HG02973 (cell line): ENCODE results near the gene ZSWIM4.
A peak's percentile ranks its signal among the peaks of the same experiment; 100 is the strongest.

Experiments
- ATAC-seq: cut with Tn5 transposase; IDR thresholded peaks from one replicate; pipeline ENCODE4 v1.9.1; 2021; ENCODE audit warnings: moderate library complexity; ENCODE audit not compliant: unreplicated experiment

ZSWIM4 gene

GRCh38 chr19:13869281-13869680 is 74.0 kb downstream of the ZSWIM4 start:
- ATAC-seq, result no peak

GRCh38 chr19:13870873-13871272 is 75.6 kb downstream of the ZSWIM4 start:
- no peak for ATAC-seq

GRCh38 chr19:13872339-13872694 is 77.1 kb downstream of the ZSWIM4 start:
- ATAC-seq, result no peak

- ATAC-seq, result no peak
These were observed 77.6 kb downstream of the ZSWIM4 start for GRCh38 chr19:13872695-13873389.

GRCh38 chr19:13873834-13874515 is 78.7 kb downstream of the ZSWIM4 start:
- no peak for ATAC-seq

GRCh38 chr19:13875824-13876223 is 80.6 kb downstream of the ZSWIM4 start:
- no peak for ATAC-seq

GRCh38 chr19:13876834-13877233 is 81.6 kb downstream of the ZSWIM4 start, which contains the start of gene NANOS3:
TSS of gene NANOS3 (plus strand) at chr19:13877134. CDS start at chr19:13877249, 115 bp downstream.
- no peak for ATAC-seq

- ATAC-seq, result no peak
These were observed 82.1 kb downstream of the ZSWIM4 start for GRCh38 chr19:13877303-13877702.

- ATAC-seq, result peak; percentile 79
These were observed 85.1 kb downstream of the ZSWIM4 start for GRCh38 chr19:13880059-13881043.

- no peak for ATAC-seq
These were observed 86.0 kb downstream of the ZSWIM4 start for GRCh38 chr19:13881251-13881691.
